HEK293T (cell line): ENCODE results near the gene BCAP31.

Experiments
- CTCF ChIA-PET: fragments of 350-600 bp; formaldehyde crosslinking; extraction: SDS; loops from one replicate; lab custom pipeline; 2021; ENCODE audit warnings: antibody characterized with exemption, inconsistent platforms; lab: Yijun Ruan, JAX
- POLR2A ChIA-PET: fragments of 350-600 bp; formaldehyde crosslinking; extraction: SDS; loops from one replicate; lab custom pipeline; 2020; ENCODE audit warnings: antibody characterized with exemption, inconsistent platforms; lab: Yijun Ruan, JAX
- DNase-seq: peaks from one replicate; pipeline ENCODE4 v3.0.0; 2012; ENCODE audit warnings: mixed read lengths; ENCODE audit errors: extremely low spot score
- ARNT ChIP-seq: fragments of 450-650 bp; IDR thresholded peaks from 2 replicates; pipeline ENCODE4 v1.6.1; 2017; ENCODE audit warnings: mild to moderate bottlenecking
- BHLHE40 ChIP-seq: fragments of 450-650 bp; IDR thresholded peaks from 2 replicates; pipeline ENCODE4 v1.6.1; 2016; ENCODE audit warnings: mild to moderate bottlenecking, moderate library complexity, borderline replicate concordance
- CTBP1 ChIP-seq: fragments of 450-650 bp; IDR thresholded peaks from 2 replicates; pipeline ENCODE4 v1.6.1; 2016; ENCODE audit warnings: borderline replicate concordance
- ELF4 ChIP-seq: fragments of 450-650 bp; IDR thresholded peaks from 2 replicates; pipeline ENCODE4 v1.6.1; 2017; ENCODE audit warnings: antibody characterized with exemption
- FOXA1 ChIP-seq: fragments of 450-650 bp; IDR thresholded peaks from 2 replicates; pipeline ENCODE4 v1.6.1; 2016; ENCODE audit warnings: mild to moderate bottlenecking
- FOXK2 ChIP-seq: fragments of 450-650 bp; IDR thresholded peaks from 2 replicates; pipeline ENCODE4 v1.6.1; 2016; ENCODE audit warnings: mild to moderate bottlenecking
- FOXM1 ChIP-seq: fragments of 450-650 bp; IDR thresholded peaks from 2 replicates; pipeline ENCODE4 v1.6.1; 2017; ENCODE audit warnings: mild to moderate bottlenecking, borderline replicate concordance
- HDGF ChIP-seq: fragments of 450-650 bp; IDR thresholded peaks from 2 replicates; pipeline ENCODE4 v1.6.1; 2017; ENCODE audit warnings: antibody characterized with exemption, borderline replicate concordance
- L3MBTL2 ChIP-seq: fragments of 450-650 bp; conservative IDR thresholded peaks from 2 replicates; pipeline ENCODE4 v1.6.1; 2016; ENCODE audit warnings: mild to moderate bottlenecking
- LEF1 ChIP-seq: fragments of 450-650 bp; IDR thresholded peaks from 2 replicates; pipeline ENCODE4 v1.6.1; 2017; ENCODE audit warnings: mild to moderate bottlenecking, borderline replicate concordance
- NFRKB ChIP-seq: fragments of 450-650 bp; IDR thresholded peaks from 2 replicates; pipeline ENCODE4 v1.6.1; 2016; ENCODE audit warnings: mild to moderate bottlenecking, moderate library complexity
- PKNOX1 ChIP-seq: fragments of 450-650 bp; IDR thresholded peaks from 2 replicates; pipeline ENCODE4 v1.6.1; 2016
- SP1 ChIP-seq: fragments of 450-650 bp; IDR thresholded peaks from 2 replicates; pipeline ENCODE4 v1.6.1; 2017
- SUZ12 ChIP-seq: fragments of 450-650 bp; IDR thresholded peaks from 2 replicates; pipeline ENCODE4 v1.6.1; 2016; ENCODE audit warnings: mild to moderate bottlenecking
- TARDBP ChIP-seq: fragments of 450-650 bp; IDR thresholded peaks from 2 replicates; pipeline ENCODE4 v1.6.1; 2016
- ZNF384 ChIP-seq: fragments of 450-650 bp; IDR thresholded peaks from 2 replicates; pipeline ENCODE4 v1.6.1; 2016

The BCAP31 gene

GRCh38 chrX:153687121-153688039 is 36.8 kb downstream of the BCAP31 start, which contains the start of gene SLC6A8:
Gene SLC6A8, plus strand, starts transcription at chrX:153687926. Its CDS starts 649 bp downstream, at chrX:153688575.
- DNase-seq = peak; percentile 75

GRCh38 chrX:153686711-153687110 is 37.5 kb downstream of the BCAP31 start:
- no peak for DNase-seq
- POLR2A ChIA-PET = no interaction called here
- TF ChIP-seq NFRKB (no peak), FOXK2 (no peak), SP1 (no peak), ZNF384 (no peak), L3MBTL2 (no peak), SUZ12 (no peak), CTBP1 (no peak), TARDBP (no peak), FOXA1 (no peak), ELF4 (no peak), PKNOX1 (no peak), FOXM1 (no peak), ARNT (no peak), HDGF (no peak), LEF1 (no peak)
- CTCF ChIA-PET = interaction anchor here (0.6 to 1.8 kb wide), 4 partner anchors 17 to 719 kb away, joined by 3 to 16 read pairs (median 5); no protein-coding TSS in a partner anchor

More at GRCh38 chrX:153687121-153688039, 36.8 kb downstream of the BCAP31 start, which contains the start of gene SLC6A8:
- ChIA-PET POLR2A (no interaction called here), CTCF (interaction anchor here (0.7 to 1.8 kb wide), 8 partner anchors 12 to 82 kb away, joined by 3 to 16 read pairs (median 4); no protein-coding TSS in a partner anchor)
- TF ChIP-seq BHLHE40 (no peak), ELF4 (no peak), PKNOX1 (no peak), SP1 (no peak), ZNF384 (no peak), FOXA1 (no peak), L3MBTL2 (no peak), CTBP1 (no peak), SUZ12 (no peak), FOXM1 (no peak), LEF1 (no peak)

GRCh38 chrX:153685751-153686696 is 38.2 kb downstream of the BCAP31 start:
- TF ChIP-seq TARDBP (no peak), L3MBTL2 (no peak), SP1 (no peak), ELF4 (no peak), FOXM1 (no peak), ZNF384 (no peak), ARNT (no peak), BHLHE40 (no peak), FOXK2 (no peak), HDGF (no peak), SUZ12 (no peak), PKNOX1 (no peak)
- POLR2A ChIA-PET = no interaction called here
- no peak for DNase-seq
- CTCF ChIA-PET = interaction anchor here (0.6 to 2.4 kb wide), 5 partner anchors 17 to 719 kb away, joined by 3 to 16 read pairs (median 7); no protein-coding TSS in a partner anchor

GRCh38 chrX:153685156-153685536 is 39.0 kb downstream of the BCAP31 start:
- no peak for DNase-seq
- POLR2A ChIA-PET = no interaction called here
- CTCF ChIA-PET = interaction anchor here (2.3 to 2.4 kb wide), 2 partner anchors 16 to 23 kb away, joined by 11 to 13 read pairs; no protein-coding TSS in a partner anchor
- no peak for TF ChIP-seq BHLHE40
- TF ChIP-seq PKNOX1 = no peak
- TF ChIP-seq CTBP1 = no peak
- no peak for TF ChIP-seq ELF4
- TF ChIP-seq ZNF384 = no peak
- TF ChIP-seq SUZ12 = no peak
- TF ChIP-seq ARNT = no peak
- TF ChIP-seq SP1 = no peak
- TF ChIP-seq TARDBP = no peak
- TF ChIP-seq FOXA1 = no peak
- no peak for TF ChIP-seq NFRKB
- no peak for TF ChIP-seq L3MBTL2
